A549 (cell line): ENCODE results near the gene UBE2D1.

Experiments used
- CHD4 ChIP-seq: fragments of 200-600 bp; sonication (generic); IDR thresholded peaks from 2 replicates; pipeline ENCODE4 v1.6.1; 2016; ENCODE audit warnings: antibody characterized with exemption, mild to moderate bottlenecking, borderline replicate concordance
- MAFK ChIP-seq: fragments of 450-650 bp; IDR thresholded peaks from 2 replicates; pipeline ENCODE4 v1.6.1; 2014; ENCODE audit not compliant: partially characterized antibody
- REST ChIP-seq: fragments of 200-600 bp; sonication (generic); IDR thresholded peaks from 2 replicates; pipeline ENCODE4 v1.6.1; 2016; ENCODE audit warnings: antibody characterized with exemption, mild to moderate bottlenecking, moderate library complexity
- TF ChIP-seq, protein P1 (sequence below): fragments of 450-650 bp; IDR thresholded peaks from 2 replicates; pipeline ENCODE4 v1.6.1; 2014; ENCODE audit warnings: antibody characterized with exemption

DNA sequence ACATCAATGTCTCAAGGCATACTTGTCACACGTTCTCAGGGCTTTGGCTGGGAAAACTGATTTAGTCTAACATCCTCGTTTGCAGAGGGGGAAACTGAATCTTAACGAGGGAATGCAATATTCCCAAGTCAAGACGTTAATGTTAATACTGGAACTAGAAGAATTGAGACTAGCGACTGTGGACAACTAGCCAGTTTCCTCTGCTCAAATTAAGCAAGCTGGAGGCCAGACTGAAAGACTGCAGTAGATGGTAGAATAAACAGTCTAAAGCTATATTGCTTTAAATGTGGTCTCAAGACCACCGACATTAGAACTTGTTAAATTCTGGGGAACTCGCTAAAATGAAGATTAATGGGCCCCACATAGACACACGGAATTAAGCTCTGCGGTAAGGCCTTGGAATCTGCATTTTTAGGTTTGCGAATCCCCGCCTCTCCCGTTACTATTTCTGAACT, 49.8 kb downstream of the UBE2D1 start:
- TF ChIP-seq, protein P1, sequence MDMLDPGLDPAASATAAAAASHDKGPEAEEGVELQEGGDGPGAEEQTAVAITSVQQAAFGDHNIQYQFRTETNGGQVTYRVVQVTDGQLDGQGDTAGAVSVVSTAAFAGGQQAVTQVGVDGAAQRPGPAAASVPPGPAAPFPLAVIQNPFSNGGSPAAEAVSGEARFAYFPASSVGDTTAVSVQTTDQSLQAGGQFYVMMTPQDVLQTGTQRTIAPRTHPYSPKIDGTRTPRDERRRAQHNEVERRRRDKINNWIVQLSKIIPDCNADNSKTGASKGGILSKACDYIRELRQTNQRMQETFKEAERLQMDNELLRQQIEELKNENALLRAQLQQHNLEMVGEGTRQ, result no peak
- TF ChIP-seq MAFK (no peak), REST (no peak), CHD4 (no peak)
